H9 (cell line): ENCODE data around the gene NUTM2B. TPM values are rescaled to one million over a fixed set of nuclear protein-coding genes. Genes with fewer than 3 reads are reported as not detected.
"Not testable (repeated sequence)": the region's sequence is repeated elsewhere in the genome, so short reads cannot be mapped to it uniquely, and the experiment has no call there.

ENCODE experiments used
- DNase-seq: peaks from one replicate; pipeline ENCODE4 v3.0.0-alpha.2; 2017
- H2AFZ ChIP-seq: one replicate; pipeline ENCODE4 v1.6.1; 2013; ENCODE audit warnings: mild to moderate bottlenecking, low read length, control low read depth, moderate library complexity
- H2AK5ac ChIP-seq: 2 replicates; pipeline ENCODE4 v1.6.1; 2013; ENCODE audit warnings: low read length, control low read depth, mixed read lengths; ENCODE audit not compliant: insufficient read length
- H2BK120ac ChIP-seq: one replicate; pipeline ENCODE4 v1.6.1; 2013; ENCODE audit warnings: low read depth, mild to moderate bottlenecking, low read length, control low read depth, inconsistent platforms; ENCODE audit not compliant: poor library complexity, severe bottlenecking
- H2BK12ac ChIP-seq: 2 replicates; pipeline ENCODE4 v1.6.1; 2013; ENCODE audit warnings: low read length, control low read depth, mixed read lengths, low read depth; ENCODE audit not compliant: insufficient read length
- H2BK15ac ChIP-seq: 2 replicates; pipeline ENCODE4 v1.6.1; 2013; ENCODE audit warnings: low read depth, low read length, control low read depth
- H2BK20ac ChIP-seq: one replicate; pipeline ENCODE4 v1.6.1; 2013; ENCODE audit warnings: low read depth, mild to moderate bottlenecking, low read length, control low read depth, inconsistent platforms; ENCODE audit not compliant: poor library complexity, severe bottlenecking
- H2BK5ac ChIP-seq: 2 replicates; pipeline ENCODE4 v1.6.1; 2013; ENCODE audit warnings: low read length, control low read depth, mixed read lengths; ENCODE audit not compliant: insufficient read length
- H3K14ac ChIP-seq: 2 replicates; pipeline ENCODE4 v1.6.1; 2013; ENCODE audit warnings: low read length, control low read depth; ENCODE audit not compliant: insufficient read depth
- H3K18ac ChIP-seq: 2 replicates; pipeline ENCODE4 v1.6.1; 2013; ENCODE audit warnings: low read depth, mild to moderate bottlenecking, mixed read lengths, low read length, control low read depth; ENCODE audit not compliant: insufficient read length
- H3K23ac ChIP-seq: 2 replicates; pipeline ENCODE4 v1.6.1; 2013; ENCODE audit warnings: low read length, control low read depth, mixed read lengths, low read depth; ENCODE audit not compliant: insufficient read length
- H3K23me2 ChIP-seq: 2 replicates; pipeline ENCODE4 v1.6.1; 2013; ENCODE audit warnings: low read depth, mild to moderate bottlenecking, mixed read lengths, low read length, control low read depth; ENCODE audit not compliant: insufficient read length, poor library complexity, severe bottlenecking
- H3K27ac ChIP-seq: 2 replicates; pipeline ENCODE4 v1.5.1; 2013; ENCODE audit warnings: low read length, control low read depth, mixed read lengths, low read depth; ENCODE audit not compliant: insufficient read length
- H3K27me3 ChIP-seq: 2 replicates; pipeline ENCODE4 v1.6.1; 2013; ENCODE audit warnings: low read length, control low read depth, inconsistent platforms; ENCODE audit not compliant: insufficient read depth
- H3K4ac ChIP-seq: 2 replicates; pipeline ENCODE4 v1.6.1; 2013; ENCODE audit warnings: low read depth, mild to moderate bottlenecking, control low read depth, inconsistent platforms, low read length, moderate library complexity
- H3K4me1 ChIP-seq: 2 replicates; pipeline ENCODE4 v1.6.1; 2013; ENCODE audit warnings: low read length, control low read depth, inconsistent platforms; ENCODE audit not compliant: insufficient read depth
- H3K4me2 ChIP-seq: 2 replicates; pipeline ENCODE4 v1.6.1; 2013; ENCODE audit warnings: low read length, control low read depth, mixed read lengths; ENCODE audit not compliant: insufficient read length, insufficient read depth
- H3K56ac ChIP-seq: 2 replicates; pipeline ENCODE4 v1.6.1; 2013; ENCODE audit warnings: low read depth, mild to moderate bottlenecking, mixed read lengths, low read length, control low read depth; ENCODE audit not compliant: insufficient read length
- H3K79me1 ChIP-seq: 2 replicates; pipeline ENCODE4 v1.6.1; 2013; ENCODE audit warnings: low read depth, mild to moderate bottlenecking, moderate library complexity, low read length, control low read depth, inconsistent platforms; ENCODE audit not compliant: insufficient read depth, poor library complexity, severe bottlenecking
- H3K79me2 ChIP-seq: 2 replicates; pipeline ENCODE4 v1.6.1; 2013; ENCODE audit warnings: low read length, control low read depth, inconsistent platforms; ENCODE audit not compliant: insufficient read depth
- H3K9ac ChIP-seq: 2 replicates; pipeline ENCODE4 v1.6.1; 2013; ENCODE audit warnings: low read length, control low read depth, mixed read lengths; ENCODE audit not compliant: insufficient read length; ENCODE audit errors: extremely low read depth
- H3K9me3 ChIP-seq: one replicate; pipeline ENCODE4 v1.6.1; 2013; ENCODE audit warnings: low read depth, low read length, inconsistent platforms; ENCODE audit not compliant: control insufficient read depth
- H3T11ph ChIP-seq: one replicate; pipeline ENCODE4 v1.6.1; 2013; ENCODE audit warnings: mild to moderate bottlenecking, low read length, control low read depth, inconsistent platforms
- H4K20me1 ChIP-seq: one replicate; pipeline ENCODE4 v1.6.1; 2013; ENCODE audit not compliant: control insufficient read depth, insufficient read length, insufficient read depth
- H4K5ac ChIP-seq: 2 replicates; pipeline ENCODE4 v1.6.1; 2013; ENCODE audit warnings: low read depth, mild to moderate bottlenecking, mixed read lengths, low read length, control low read depth; ENCODE audit not compliant: insufficient read length
- H4K8ac ChIP-seq: replicated peaks from 2 replicates; pipeline ENCODE4 v1.6.1; 2013; ENCODE audit warnings: low read length, control low read depth, mixed read lengths, low read depth; ENCODE audit not compliant: insufficient read length
- H4K91ac ChIP-seq: 2 replicates; pipeline ENCODE4 v1.6.1; 2013; ENCODE audit warnings: low read depth, mild to moderate bottlenecking, moderate library complexity, mixed read lengths, low read length, control low read depth; ENCODE audit not compliant: insufficient read length
- H3K27ac Mint-ChIP-seq, 3 experiments: 2 replicates in 2 of 3; 3 replicates in 1 of 3; pipeline ENCODE4 v1.8.0; 2020 to 2021; ENCODE audit warnings: mixed read lengths in 3 of 3, mild to moderate bottlenecking in 1 of 3, moderate library complexity in 1 of 3
- H3K27me3 Mint-ChIP-seq: 2 replicates; pipeline ENCODE4 v1.8.0; 2021; ENCODE audit warnings: low read depth, mild to moderate bottlenecking, moderate library complexity, mixed read lengths
- H3K36me3 Mint-ChIP-seq, 3 experiments: 2 replicates in 2 of 3; 3 replicates in 1 of 3; pipeline ENCODE4 v1.8.0; 2020 to 2021; ENCODE audit warnings: low read depth in 3 of 3, mixed read lengths in 3 of 3; ENCODE audit not compliant: insufficient read depth in 1 of 3
- H3K4me1 Mint-ChIP-seq, 2 experiments: 2 replicates each; pipeline ENCODE4 v1.8.0; 2020; ENCODE audit warnings: mixed read lengths in 2 of 2
- H3K4me3 Mint-ChIP-seq, 2 experiments: 2 replicates in 1 of 2; 3 replicates in 1 of 2; pipeline ENCODE4 v1.8.0; 2020 to 2021; ENCODE audit warnings: mild to moderate bottlenecking in 2 of 2, mixed read lengths in 2 of 2, moderate library complexity in 1 of 2
- H3K9me3 Mint-ChIP-seq, 2 experiments: 2 replicates in 1 of 2; 3 replicates in 1 of 2; pipeline ENCODE4 v1.8.0; 2020; ENCODE audit warnings: mild to moderate bottlenecking in 2 of 2, mixed read lengths in 2 of 2, moderate library complexity in 1 of 2
- WGBS: extraction: QIAGEN DNeasy Blood & Tissue Kit; methylation state at CpG from one replicate; pipeline ENCODE4 v1.1.7; 2013; ENCODE audit warnings: missing lambda C conversion rate, low lambda C conversion rate, mixed read lengths; ENCODE audit not compliant: insufficient read length; ENCODE audit errors: extremely low coverage; 5-methylcytosine and 5-hydroxymethylcytosine counted together
- total RNA-seq: library from RNA; stranded (reverse); gene quantifications from 2 replicates; pipeline ENCODE4 v1.2.1, GENCODE V29; 2021

The NUTM2B gene
- total RNA-seq, 1 experiment from 2014 or later, result 0.46 TPM

- H3K9me3 ChIP-seq, H4K91ac ChIP-seq, H3K14ac ChIP-seq, H2AFZ ChIP-seq, H3K27ac ChIP-seq, H3K23me2 ChIP-seq, H2AK5ac ChIP-seq, H3T11ph ChIP-seq, H3K9me3 Mint-ChIP-seq, H3K23ac ChIP-seq, DNase-seq, H3K27me3 ChIP-seq, H3K27me3 Mint-ChIP-seq, H3K18ac ChIP-seq, H3K36me3 Mint-ChIP-seq, H3K4me3 Mint-ChIP-seq, H3K9ac ChIP-seq, H4K5ac ChIP-seq, H2BK15ac ChIP-seq, H3K4me2 ChIP-seq, H3K27ac Mint-ChIP-seq, H3K4ac ChIP-seq, H2BK12ac ChIP-seq, H2BK5ac ChIP-seq, H2BK20ac ChIP-seq, H3K56ac ChIP-seq, H3K79me2 ChIP-seq, H4K8ac ChIP-seq, H3K79me1 ChIP-seq, H3K4me1 ChIP-seq, H4K20me1 ChIP-seq, H2BK120ac ChIP-seq: not testable (repeated sequence)
- no CpG with 5 or more reads among the region's 4 CpGs for WGBS
- H3K4me1 Mint-ChIP-seq, result peaks cover 6 to 10% of the 10 kb centered on the region in 2 experiments
Measured at GRCh38 chr10:79720000-79720399, 17.0 kb downstream of the NUTM2B start.

DNA sequence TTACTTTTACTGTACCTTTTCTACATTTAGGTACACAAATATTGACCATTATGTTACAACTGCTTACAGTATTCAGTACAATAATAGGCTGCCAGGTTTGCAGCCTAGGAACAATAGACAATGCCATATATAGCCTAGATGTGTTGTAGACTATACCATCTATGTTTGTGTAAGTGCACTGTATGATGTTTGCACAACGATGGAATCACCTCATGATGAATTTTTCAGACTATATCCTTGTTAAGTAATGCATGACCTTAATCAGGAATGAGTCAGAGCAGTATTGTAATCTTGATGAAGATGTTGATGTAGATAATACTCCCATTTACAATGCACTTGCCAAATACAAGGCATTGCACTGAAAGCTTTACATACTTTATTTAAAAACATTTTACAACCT is 23.6 kb downstream of the NUTM2B start:
- not testable (repeated sequence) for H3K9ac ChIP-seq, H3K56ac ChIP-seq, H3K4me3 Mint-ChIP-seq, H3K23ac ChIP-seq, H3K4me2 ChIP-seq, H2AK5ac ChIP-seq, H3K79me2 ChIP-seq, H4K5ac ChIP-seq, DNase-seq, H3K79me1 ChIP-seq, H3K27me3 ChIP-seq, H2BK12ac ChIP-seq, H3K4ac ChIP-seq, H4K91ac ChIP-seq, H4K8ac ChIP-seq, H3K9me3 Mint-ChIP-seq, H3K23me2 ChIP-seq, H3K18ac ChIP-seq, H4K20me1 ChIP-seq, H3K4me1 ChIP-seq, H2BK15ac ChIP-seq, H3K27ac Mint-ChIP-seq, H3K14ac ChIP-seq, H3K4me1 Mint-ChIP-seq, H3K36me3 Mint-ChIP-seq, H2BK20ac ChIP-seq, H3K27me3 Mint-ChIP-seq, H2BK5ac ChIP-seq, H2BK120ac ChIP-seq, H3K9me3 ChIP-seq, H3K27ac ChIP-seq, H3T11ph ChIP-seq, H2AFZ ChIP-seq
- no CpG with 5 or more reads among the region's 1 CpG for WGBS
